OCI-LY1 (cell line): ENCODE measurements around the gene ZNRF1.

Experiments used
- H2AFZ ChIP-seq: fragments of 200-600 bp; sonication (generic), shearing (Covaris generic); 2 replicates; pipeline ENCODE4 v1.6.0; 2014; ENCODE audit warnings: antibody characterized with exemption, mild to moderate bottlenecking, low read length
- H3F3A ChIP-seq: fragments of 200-600 bp; sonication (generic), shearing (Covaris generic); 2 replicates; pipeline ENCODE4 v1.6.0; 2014; ENCODE audit warnings: mild to moderate bottlenecking, antibody characterized with exemption, low read length, moderate library complexity; ENCODE audit not compliant: insufficient read depth
- H3K27ac ChIP-seq: fragments of 200-600 bp; sonication (generic); 2 replicates; pipeline ENCODE4 v1.5.1; 2014; ENCODE audit warnings: low read length, mixed run types, mild to moderate bottlenecking, low read depth; ENCODE audit not compliant: poor library complexity, severe bottlenecking
- H3K27me3 ChIP-seq: fragments of 200-600 bp; sonication (generic); 2 replicates; pipeline ENCODE4 v1.6.0; 2014; ENCODE audit warnings: antibody characterized with exemption, mild to moderate bottlenecking, low read length, moderate library complexity; ENCODE audit not compliant: insufficient read depth
- H3K36me3 ChIP-seq: fragments of 200-600 bp; sonication (generic); 2 replicates; pipeline ENCODE4 v1.6.1; 2014; ENCODE audit warnings: mild to moderate bottlenecking, antibody characterized with exemption, low read length, moderate library complexity, mixed read lengths; ENCODE audit not compliant: insufficient read depth
- H3K4me1 ChIP-seq: fragments of 200-600 bp; sonication (generic); 2 replicates; pipeline ENCODE4 v1.5.1; 2014; ENCODE audit warnings: mild to moderate bottlenecking, low read length, moderate library complexity; ENCODE audit not compliant: insufficient read depth, severe bottlenecking
- H3K4me2 ChIP-seq: fragments of 200-600 bp; sonication (generic), shearing (Covaris generic); 2 replicates; pipeline ENCODE4 v1.6.1; 2014; ENCODE audit warnings: low read length
- H3K4me3 ChIP-seq: fragments of 200-600 bp; sonication (generic); 2 replicates; pipeline ENCODE4 v1.5.1; 2014; ENCODE audit warnings: low read length, low read depth, mild to moderate bottlenecking, mixed read lengths; ENCODE audit not compliant: poor library complexity, severe bottlenecking
- H3K79me2 ChIP-seq: fragments of 200-600 bp; shearing (Covaris generic); 2 replicates; pipeline ENCODE4 v1.6.1; 2016; ENCODE audit warnings: mixed run types, low read length, mixed read lengths; ENCODE audit not compliant: insufficient read depth
- H3K9ac ChIP-seq: fragments of 200-600 bp; sonication (generic), shearing (Covaris generic); 2 replicates; pipeline ENCODE4 v1.6.1; 2014; ENCODE audit warnings: mild to moderate bottlenecking, low read length, mixed read lengths
- H3K9me2 ChIP-seq: fragments of 200-600 bp; sonication (generic), shearing (Covaris generic); 2 replicates; pipeline ENCODE4 v1.6.1; 2014; ENCODE audit warnings: low read depth, mild to moderate bottlenecking, low read length, mixed read lengths
- H3K9me3 ChIP-seq: fragments of 200-600 bp; shearing (Covaris generic); 2 replicates; pipeline ENCODE4 v1.6.1; 2014; ENCODE audit warnings: low read length, mixed read lengths
- H4K20me1 ChIP-seq: fragments of 200-600 bp; sonication (generic), shearing (Covaris generic); 2 replicates; pipeline ENCODE4 v1.6.0; 2016; ENCODE audit warnings: mild to moderate bottlenecking, low read length; ENCODE audit not compliant: insufficient read depth
- CTCF ChIP-seq: fragments of 200-600 bp; sonication (generic), shearing (Covaris generic); IDR thresholded peaks from 2 replicates; pipeline ENCODE4 v1.5.1; 2017; ENCODE audit warnings: mild to moderate bottlenecking, antibody characterized with exemption, low read length, moderate library complexity, mixed read lengths
- EZH2 ChIP-seq: fragments of 200-600 bp; sonication (generic), shearing (Covaris generic); IDR thresholded peaks from 2 replicates; pipeline ENCODE4 v1.8.0; 2017; ENCODE audit warnings: borderline replicate concordance, mixed run types, mild to moderate bottlenecking, antibody characterized with exemption, low read length, moderate library complexity, mixed read lengths

The ZNRF1 gene

GRCh38 chr16:75054556-75054947 lies 55.7 kb downstream of the ZNRF1 start:
- Histone ChIP-seq H3K4me3 (no peak overlapping the region), H3K9me2 (no peaks in the 10 kb centered on the region), H3K4me2 (no peak overlapping the region), H3K9ac (no peak overlapping the region), H3K79me2 (no peaks in the 10 kb centered on the region), H3K4me1 (no peaks in the 10 kb centered on the region), H3K27ac (no peak overlapping the region), H3F3A (no peaks in the 10 kb centered on the region), H2AFZ (no peak overlapping the region), H3K36me3 (no peaks in the 10 kb centered on the region), H3K27me3 (peaks cover under 1% of the 10 kb centered on the region; the same call in 1 of the 2 replicates), H3K9me3 (no peaks in the 10 kb centered on the region), H4K20me1 (no peaks in the 10 kb centered on the region)
- no peak for TF ChIP-seq EZH2
- no peak for TF ChIP-seq CTCF

- Histone ChIP-seq H3K36me3 (no peaks in the 10 kb centered on the region), H3K4me1 (no peaks in the 10 kb centered on the region), H3K27ac (no peak overlapping the region), H3K9me3 (no peaks in the 10 kb centered on the region), H4K20me1 (no peaks in the 10 kb centered on the region), H3K4me2 (no peak overlapping the region), H3K9ac (no peak overlapping the region), H3K9me2 (no peaks in the 10 kb centered on the region), H3F3A (no peaks in the 10 kb centered on the region), H3K4me3 (no peak overlapping the region), H3K79me2 (no peaks in the 10 kb centered on the region), H2AFZ (no peak overlapping the region), H3K27me3 (no peaks in the 10 kb centered on the region)
- TF ChIP-seq CTCF (no peak), EZH2 (no peak)
Observed at GRCh38 chr16:75058806-75059205, 60.0 kb downstream of the ZNRF1 start.

DNA sequence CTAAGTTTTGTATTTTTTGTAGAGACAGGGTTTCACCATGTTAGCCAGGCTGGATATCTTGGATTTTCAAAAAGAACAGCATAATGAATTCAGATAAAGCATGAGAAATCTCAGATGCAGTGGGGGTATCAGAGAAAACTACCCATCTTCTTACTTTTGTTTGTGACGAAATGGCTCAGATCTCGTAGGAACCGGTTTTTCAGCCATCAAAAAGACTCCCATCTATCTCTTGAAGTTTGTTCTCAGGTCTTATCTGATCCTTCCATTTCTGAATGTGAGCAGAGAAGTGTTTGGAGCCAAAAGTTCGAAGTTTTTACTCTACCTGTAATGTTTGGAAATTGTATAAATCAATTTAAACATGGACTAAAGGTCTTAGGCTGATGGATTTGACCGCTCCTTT lies 60.6 kb downstream of the ZNRF1 start:
- H3K36me3 ChIP-seq, result no peaks in the 10 kb centered on the region
- H3K4me2 ChIP-seq, result no peak overlapping the region
- H3K4me1 ChIP-seq, result no peaks in the 10 kb centered on the region
- no peak overlapping the region for H2AFZ ChIP-seq
- H3K27ac ChIP-seq, result no peak overlapping the region
- H3K9me3 ChIP-seq, result no peaks in the 10 kb centered on the region
- no peaks in the 10 kb centered on the region for H4K20me1 ChIP-seq
- TF ChIP-seq EZH2 (no peak), CTCF (no peak)
- no peak overlapping the region for H3K9ac ChIP-seq
- H3F3A ChIP-seq, result no peaks in the 10 kb centered on the region
- H3K9me2 ChIP-seq, result no peaks in the 10 kb centered on the region
- H3K79me2 ChIP-seq, result no peaks in the 10 kb centered on the region
- H3K27me3 ChIP-seq, result no peaks in the 10 kb centered on the region
- no peak overlapping the region for H3K4me3 ChIP-seq
